ENCODE data around the gene TBC1D9. TPM values are rescaled to one million over a fixed set of nuclear protein-coding genes. Genes with fewer than 3 reads are reported as not detected.

Gene TBC1D9

DNA sequence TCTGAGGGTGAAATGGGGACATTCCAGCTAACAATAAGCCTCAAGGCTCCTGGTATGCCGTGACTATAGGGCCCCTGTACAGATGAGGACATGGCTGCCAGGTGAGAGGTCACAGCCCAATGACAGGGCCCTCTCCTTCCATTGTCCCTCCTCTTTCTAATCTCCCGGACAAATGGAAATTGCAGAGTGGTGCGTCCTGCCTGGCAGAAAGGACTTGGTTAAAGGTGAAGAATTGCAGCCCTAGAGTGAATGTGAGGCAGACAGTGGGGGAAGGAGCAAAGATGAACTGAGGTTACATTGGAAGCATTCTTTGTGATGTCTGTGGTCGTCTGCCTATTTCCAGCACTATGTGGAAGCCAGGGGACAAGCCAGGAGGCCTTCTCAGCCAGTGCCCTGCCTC, 180.7 kb downstream of the TBC1D9 start:
- no peak overlapping the region for H3K9ac ChIP-seq (ENCODE audit: low read length)
- H3K79me1 ChIP-seq (ENCODE audit: low read length), result no peaks in the 10 kb centered on the region
- H2BK15ac ChIP-seq (replicated peaks; ENCODE audit: low read depth), result no peak overlapping the region
- H3K27ac ChIP-seq (ENCODE audit: low read depth, low read length), result no peak overlapping the region
- H2BK5ac ChIP-seq (ENCODE audit: low read length), result no peak overlapping the region
- no peak overlapping the region for H4K8ac ChIP-seq (ENCODE audit: low read depth, low read length)
- no peaks in the 10 kb centered on the region for H3K27me3 ChIP-seq (ENCODE audit: insufficient read depth, low read length, poor library complexity)
- H3K4me1 ChIP-seq (ENCODE audit: control insufficient read depth, low read depth, low read length), result no peaks in the 10 kb centered on the region
- H3K36me3 ChIP-seq (ENCODE audit: control insufficient read depth, insufficient read depth, low read length), result no peaks in the 10 kb centered on the region
- H3K23ac ChIP-seq (ENCODE audit: low read length), result no peak overlapping the region
- H3K56ac ChIP-seq (ENCODE audit: low read length), result no peak overlapping the region
- no peak overlapping the region for H2AK5ac ChIP-seq (ENCODE audit: low read length)
- WGBS (ENCODE audit: extremely low coverage, insufficient coverage, low lambda C conversion rate), result no CpG with 5 or more reads among the region's 4 CpGs
- no peak overlapping the region for H3K18ac ChIP-seq (ENCODE audit: low read length)
- no peak overlapping the region for H4K5ac ChIP-seq (ENCODE audit: low read length)
- no peak overlapping the region for H2BK120ac ChIP-seq (ENCODE audit: low read depth, low read length)
- no peaks in the 10 kb centered on the region for H3K79me2 ChIP-seq (ENCODE audit: control insufficient read depth, insufficient read depth, low read length)
- no peak overlapping the region for H3K4ac ChIP-seq (ENCODE audit: low read depth, low read length)
- H3K4me3 ChIP-seq (ENCODE audit: low read length), result no peak overlapping the region
- H3K4me2 ChIP-seq (ENCODE audit: low read length), result no peak overlapping the region
- no peak for DNase-seq

- DNase-seq, result no peak
- no peak overlapping the region for H4K8ac ChIP-seq (ENCODE audit: low read depth, low read length)
- no peak overlapping the region for H3K23ac ChIP-seq (ENCODE audit: low read length)
- no CpG with 5 or more reads among the region's 2 CpGs for WGBS (ENCODE audit: extremely low coverage, insufficient coverage, low lambda C conversion rate)
- no peak overlapping the region for H3K4me2 ChIP-seq (ENCODE audit: low read length)
- H4K5ac ChIP-seq (ENCODE audit: low read length), result no peak overlapping the region
- H3K27ac ChIP-seq (ENCODE audit: low read depth, low read length), result no peak overlapping the region
- H2AK5ac ChIP-seq (ENCODE audit: low read length), result no peak overlapping the region
- no peaks in the 10 kb centered on the region for H3K79me2 ChIP-seq (ENCODE audit: control insufficient read depth, insufficient read depth, low read length)
- peaks cover 3% of the 10 kb centered on the region for H3K4me1 ChIP-seq (ENCODE audit: control insufficient read depth, low read depth, low read length)
- no peaks in the 10 kb centered on the region for H3K36me3 ChIP-seq (ENCODE audit: control insufficient read depth, insufficient read depth, low read length)
- H3K4ac ChIP-seq (ENCODE audit: low read depth, low read length), result no peak overlapping the region
- no peak overlapping the region for H2BK15ac ChIP-seq (replicated peaks; ENCODE audit: low read depth)
- H3K4me3 ChIP-seq (ENCODE audit: low read length), result no peak overlapping the region
- no peak overlapping the region for H2BK120ac ChIP-seq (ENCODE audit: low read depth, low read length)
- H3K18ac ChIP-seq (ENCODE audit: low read length), result no peak overlapping the region
- no peak overlapping the region for H3K56ac ChIP-seq (ENCODE audit: low read length)
- no peak overlapping the region for H2BK5ac ChIP-seq (ENCODE audit: low read length)
- no peaks in the 10 kb centered on the region for H3K79me1 ChIP-seq (ENCODE audit: low read length)
- H3K27me3 ChIP-seq (ENCODE audit: insufficient read depth, low read length, poor library complexity), result peaks cover 29% of the 10 kb centered on the region
- H3K9ac ChIP-seq (ENCODE audit: low read length), result no peak overlapping the region
Observed at GRCh38 chr4:140571620-140572019, 184.6 kb downstream of the TBC1D9 start.

Small RNA genes within 50 kb of the gene (small RNA-seq; reads per million reads assigned to genes)
- gene AC108019.1 (ENCODE audit: insufficient read depth), result not detected
- not detected for gene RF00019 (ENCODE audit: insufficient read depth)
- not detected for gene RN7SL152P (ENCODE audit: insufficient read depth)
- gene RNY1P14 (ENCODE audit: insufficient read depth), result not detected
